HEK293 (cell line): ENCODE data around the gene HHAT.

Source experiments
- GLIS1 ChIP-seq: fragments of 450-650 bp; formaldehyde crosslinking; IDR thresholded peaks from 2 replicates; pipeline ENCODE4 v1.5.1; 2016; ENCODE audit warnings: missing biosample characterization, missing genetic modification characterization
- HOXC10 ChIP-seq: sonication (generic); formaldehyde crosslinking; IDR thresholded peaks from 2 replicates; pipeline ENCODE4 v1.8.1; 2023; ENCODE audit warnings: mild to moderate bottlenecking, missing genetic modification reagents
- KLF1 ChIP-seq: fragments of 450-650 bp; formaldehyde crosslinking; IDR thresholded peaks from 2 replicates; pipeline ENCODE4 v1.5.1; 2016; ENCODE audit warnings: missing biosample characterization, missing genetic modification characterization
- SETDB1 ChIP-seq: IDR thresholded peaks from one replicate; pipeline ENCODE4 v1.6.1; 2017; ENCODE audit warnings: mild to moderate bottlenecking, low read length, moderate library complexity, mixed read lengths; ENCODE audit not compliant: insufficient read length
- SP7 ChIP-seq: fragments of 450-650 bp; formaldehyde crosslinking; IDR thresholded peaks from 2 replicates; pipeline ENCODE4 v1.5.1; 2016; ENCODE audit warnings: missing biosample characterization, missing genetic modification characterization
- ZBTB17 ChIP-seq: fragments of 450-650 bp; formaldehyde crosslinking; IDR thresholded peaks from 2 replicates; pipeline ENCODE4 v1.5.1; 2016; ENCODE audit warnings: missing biosample characterization, missing genetic modification characterization
- ZFP41 ChIP-seq: fragments of 450-650 bp; formaldehyde crosslinking; IDR thresholded peaks from 2 replicates; pipeline ENCODE4 v1.5.1; 2016; ENCODE audit warnings: missing biosample characterization, missing genetic modification characterization, borderline replicate concordance
- ZNF148 ChIP-seq: fragments of 450-650 bp; formaldehyde crosslinking; IDR thresholded peaks from 2 replicates; pipeline ENCODE4 v1.5.0; 2017; ENCODE audit warnings: missing biosample characterization, missing genetic modification characterization, borderline replicate concordance
- ZNF248 ChIP-seq: fragments of 450-650 bp; formaldehyde crosslinking; IDR thresholded peaks from 2 replicates; pipeline ENCODE4 v1.5.1; 2017; ENCODE audit warnings: missing biosample characterization, missing genetic modification characterization
- ZNF335 ChIP-seq: fragments of 450-650 bp; formaldehyde crosslinking; conservative IDR thresholded peaks from 2 replicates; pipeline ENCODE4 v1.5.1; 2016; ENCODE audit warnings: missing biosample characterization, missing genetic modification characterization
- ZNF529 ChIP-seq: fragments of 450-650 bp; formaldehyde crosslinking; IDR thresholded peaks from 2 replicates; pipeline ENCODE4 v1.5.1; 2017; ENCODE audit warnings: missing genetic modification characterization, missing biosample characterization; ENCODE audit not compliant: insufficient replicate concordance
- ZNF544 ChIP-seq: fragments of 450-650 bp; formaldehyde crosslinking; IDR thresholded peaks from 2 replicates; pipeline ENCODE4 v1.5.0; 2017; ENCODE audit warnings: missing biosample characterization, missing genetic modification characterization
- ZNF555 ChIP-seq: fragments of 450-650 bp; formaldehyde crosslinking; conservative IDR thresholded peaks from 2 replicates; pipeline ENCODE4 v1.5.1; 2017; ENCODE audit warnings: missing biosample characterization, mild to moderate bottlenecking, missing genetic modification characterization, inconsistent platforms
- ZNF561 ChIP-seq: fragments of 450-650 bp; IDR thresholded peaks from 2 replicates; pipeline ENCODE4 v1.5.1; 2018; ENCODE audit warnings: missing biosample characterization, missing genetic modification characterization, borderline replicate concordance
- ZNF571 ChIP-seq: fragments of 450-650 bp; formaldehyde crosslinking; IDR thresholded peaks from 2 replicates; pipeline ENCODE4 v1.5.0; 2017; ENCODE audit warnings: missing biosample characterization, missing genetic modification characterization
- ZNF585B ChIP-seq: fragments of 450-650 bp; formaldehyde crosslinking; IDR thresholded peaks from 2 replicates; pipeline ENCODE4 v1.5.1; 2016; ENCODE audit warnings: missing biosample characterization, missing genetic modification characterization
- ZNF626 ChIP-seq: fragments of 450-650 bp; sonication (Bioruptor Pico); formaldehyde crosslinking; IDR thresholded peaks from 2 replicates; pipeline ENCODE4 v1.5.1; 2018; ENCODE audit warnings: missing biosample characterization, missing genetic modification characterization, inconsistent platforms
- ZNF629 ChIP-seq: fragments of 450-650 bp; formaldehyde crosslinking; IDR thresholded peaks from 2 replicates; pipeline ENCODE4 v1.5.1; 2017; ENCODE audit warnings: missing biosample characterization, missing genetic modification characterization
- ZNF747 ChIP-seq: fragments of 450-650 bp; formaldehyde crosslinking; IDR thresholded peaks from 2 replicates; pipeline ENCODE4 v1.5.1; 2016; ENCODE audit warnings: missing biosample characterization, missing genetic modification characterization
- ZNF777 ChIP-seq: fragments of 450-650 bp; formaldehyde crosslinking; IDR thresholded peaks from 2 replicates; pipeline ENCODE4 v1.5.1; 2017; ENCODE audit warnings: missing biosample characterization, missing genetic modification characterization, borderline replicate concordance
- ZNF837 ChIP-seq: fragments of 450-650 bp; formaldehyde crosslinking; IDR thresholded peaks from 2 replicates; pipeline ENCODE4 v1.5.1; 2016; ENCODE audit warnings: missing biosample characterization, missing genetic modification characterization
- TF ChIP-seq, protein P1 (sequence below): fragments of 450-650 bp; formaldehyde crosslinking; IDR thresholded peaks from 2 replicates; pipeline ENCODE4 v1.5.1; 2016; ENCODE audit warnings: missing biosample characterization, missing genetic modification characterization, borderline replicate concordance
- TF ChIP-seq, protein P2 (sequence below): IDR thresholded peaks from 2 replicates; pipeline ENCODE4 v1.6.1; 2011; ENCODE audit warnings: mild to moderate bottlenecking, low read depth, low read length, borderline replicate concordance
- TF ChIP-seq, protein P3 (sequence below): fragments of 450-650 bp; formaldehyde crosslinking; IDR thresholded peaks from 2 replicates; pipeline ENCODE4 v1.5.1; 2016; ENCODE audit warnings: missing biosample characterization, missing genetic modification characterization
- TF ChIP-seq, protein P4 (sequence below): fragments of 450-650 bp; formaldehyde crosslinking; IDR thresholded peaks from 2 replicates; pipeline ENCODE4 v1.5.1; 2016; ENCODE audit warnings: missing biosample characterization, missing genetic modification characterization

HHAT gene

GRCh38 chr1:210464519-210465039 lies 135.9 kb downstream of the HHAT start (continued):
- peak; percentile 91 for TF ChIP-seq ZBTB17 (tag by site-specific recombination)
- no peak for TF ChIP-seq HOXC10 (CRISPR knock-in tag)
- no peak for TF ChIP-seq ZNF561 (tag by site-specific recombination)
- TF ChIP-seq ZNF544 (tag by site-specific recombination) = no peak
- peak; percentile 83 for TF ChIP-seq ZNF629 (tag by site-specific recombination)
- TF ChIP-seq ZNF626 (tag by site-specific recombination) = no peak
- TF ChIP-seq, protein P1, sequence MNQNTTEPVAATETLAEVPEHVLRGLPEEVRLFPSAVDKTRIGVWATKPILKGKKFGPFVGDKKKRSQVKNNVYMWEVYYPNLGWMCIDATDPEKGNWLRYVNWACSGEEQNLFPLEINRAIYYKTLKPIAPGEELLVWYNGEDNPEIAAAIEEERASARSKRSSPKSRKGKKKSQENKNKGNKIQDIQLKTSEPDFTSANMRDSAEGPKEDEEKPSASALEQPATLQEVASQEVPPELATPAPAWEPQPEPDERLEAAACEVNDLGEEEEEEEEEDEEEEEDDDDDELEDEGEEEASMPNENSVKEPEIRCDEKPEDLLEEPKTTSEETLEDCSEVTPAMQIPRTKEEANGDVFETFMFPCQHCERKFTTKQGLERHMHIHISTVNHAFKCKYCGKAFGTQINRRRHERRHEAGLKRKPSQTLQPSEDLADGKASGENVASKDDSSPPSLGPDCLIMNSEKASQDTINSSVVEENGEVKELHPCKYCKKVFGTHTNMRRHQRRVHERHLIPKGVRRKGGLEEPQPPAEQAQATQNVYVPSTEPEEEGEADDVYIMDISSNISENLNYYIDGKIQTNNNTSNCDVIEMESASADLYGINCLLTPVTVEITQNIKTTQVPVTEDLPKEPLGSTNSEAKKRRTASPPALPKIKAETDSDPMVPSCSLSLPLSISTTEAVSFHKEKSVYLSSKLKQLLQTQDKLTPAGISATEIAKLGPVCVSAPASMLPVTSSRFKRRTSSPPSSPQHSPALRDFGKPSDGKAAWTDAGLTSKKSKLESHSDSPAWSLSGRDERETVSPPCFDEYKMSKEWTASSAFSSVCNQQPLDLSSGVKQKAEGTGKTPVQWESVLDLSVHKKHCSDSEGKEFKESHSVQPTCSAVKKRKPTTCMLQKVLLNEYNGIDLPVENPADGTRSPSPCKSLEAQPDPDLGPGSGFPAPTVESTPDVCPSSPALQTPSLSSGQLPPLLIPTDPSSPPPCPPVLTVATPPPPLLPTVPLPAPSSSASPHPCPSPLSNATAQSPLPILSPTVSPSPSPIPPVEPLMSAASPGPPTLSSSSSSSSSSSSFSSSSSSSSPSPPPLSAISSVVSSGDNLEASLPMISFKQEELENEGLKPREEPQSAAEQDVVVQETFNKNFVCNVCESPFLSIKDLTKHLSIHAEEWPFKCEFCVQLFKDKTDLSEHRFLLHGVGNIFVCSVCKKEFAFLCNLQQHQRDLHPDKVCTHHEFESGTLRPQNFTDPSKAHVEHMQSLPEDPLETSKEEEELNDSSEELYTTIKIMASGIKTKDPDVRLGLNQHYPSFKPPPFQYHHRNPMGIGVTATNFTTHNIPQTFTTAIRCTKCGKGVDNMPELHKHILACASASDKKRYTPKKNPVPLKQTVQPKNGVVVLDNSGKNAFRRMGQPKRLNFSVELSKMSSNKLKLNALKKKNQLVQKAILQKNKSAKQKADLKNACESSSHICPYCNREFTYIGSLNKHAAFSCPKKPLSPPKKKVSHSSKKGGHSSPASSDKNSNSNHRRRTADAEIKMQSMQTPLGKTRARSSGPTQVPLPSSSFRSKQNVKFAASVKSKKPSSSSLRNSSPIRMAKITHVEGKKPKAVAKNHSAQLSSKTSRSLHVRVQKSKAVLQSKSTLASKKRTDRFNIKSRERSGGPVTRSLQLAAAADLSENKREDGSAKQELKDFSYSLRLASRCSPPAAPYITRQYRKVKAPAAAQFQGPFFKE (tag by site-specific recombination) = no peak
- no peak for TF ChIP-seq ZFP41
- no peak for TF ChIP-seq ZNF585B (tag by site-specific recombination)
- peak; percentile 36; the same call in 1 of the 2 replicates for TF ChIP-seq GLIS1 (tag by site-specific recombination)
- TF ChIP-seq ZNF148 (tag by site-specific recombination) = no peak
- TF ChIP-seq ZNF837 = no peak
- no peak for TF ChIP-seq ZNF248 (tag by site-specific recombination)
- TF ChIP-seq SETDB1 = no peak
- TF ChIP-seq, protein P2, sequence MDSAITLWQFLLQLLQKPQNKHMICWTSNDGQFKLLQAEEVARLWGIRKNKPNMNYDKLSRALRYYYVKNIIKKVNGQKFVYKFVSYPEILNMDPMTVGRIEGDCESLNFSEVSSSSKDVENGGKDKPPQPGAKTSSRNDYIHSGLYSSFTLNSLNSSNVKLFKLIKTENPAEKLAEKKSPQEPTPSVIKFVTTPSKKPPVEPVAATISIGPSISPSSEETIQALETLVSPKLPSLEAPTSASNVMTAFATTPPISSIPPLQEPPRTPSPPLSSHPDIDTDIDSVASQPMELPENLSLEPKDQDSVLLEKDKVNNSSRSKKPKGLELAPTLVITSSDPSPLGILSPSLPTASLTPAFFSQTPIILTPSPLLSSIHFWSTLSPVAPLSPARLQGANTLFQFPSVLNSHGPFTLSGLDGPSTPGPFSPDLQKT = no peak
- no peak for TF ChIP-seq KLF1 (tag by site-specific recombination)
- peak; percentile 87 for TF ChIP-seq ZNF335
- no peak for TF ChIP-seq ZNF555 (tag by site-specific recombination)
- peak; percentile 85 for TF ChIP-seq SP7 (tag by site-specific recombination)
- no peak for TF ChIP-seq ZNF747 (tag by site-specific recombination)
- TF ChIP-seq ZNF571 = no peak
- TF ChIP-seq, protein P3, sequence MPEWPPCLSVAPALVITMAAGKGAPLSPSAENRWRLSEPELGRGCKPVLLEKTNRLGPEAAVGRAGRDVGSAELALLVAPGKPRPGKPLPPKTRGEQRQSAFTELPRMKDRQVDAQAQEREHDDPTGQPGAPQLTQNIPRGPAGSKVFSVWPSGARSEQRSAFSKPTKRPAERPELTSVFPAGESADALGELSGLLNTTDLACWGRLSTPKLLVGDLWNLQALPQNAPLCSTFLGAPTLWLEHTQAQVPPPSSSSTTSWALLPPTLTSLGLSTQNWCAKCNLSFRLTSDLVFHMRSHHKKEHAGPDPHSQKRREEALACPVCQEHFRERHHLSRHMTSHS (tag by site-specific recombination) = no peak
- no peak for TF ChIP-seq ZNF529 (tag by site-specific recombination)
- TF ChIP-seq ZNF777 = no peak
- TF ChIP-seq, protein P4, sequence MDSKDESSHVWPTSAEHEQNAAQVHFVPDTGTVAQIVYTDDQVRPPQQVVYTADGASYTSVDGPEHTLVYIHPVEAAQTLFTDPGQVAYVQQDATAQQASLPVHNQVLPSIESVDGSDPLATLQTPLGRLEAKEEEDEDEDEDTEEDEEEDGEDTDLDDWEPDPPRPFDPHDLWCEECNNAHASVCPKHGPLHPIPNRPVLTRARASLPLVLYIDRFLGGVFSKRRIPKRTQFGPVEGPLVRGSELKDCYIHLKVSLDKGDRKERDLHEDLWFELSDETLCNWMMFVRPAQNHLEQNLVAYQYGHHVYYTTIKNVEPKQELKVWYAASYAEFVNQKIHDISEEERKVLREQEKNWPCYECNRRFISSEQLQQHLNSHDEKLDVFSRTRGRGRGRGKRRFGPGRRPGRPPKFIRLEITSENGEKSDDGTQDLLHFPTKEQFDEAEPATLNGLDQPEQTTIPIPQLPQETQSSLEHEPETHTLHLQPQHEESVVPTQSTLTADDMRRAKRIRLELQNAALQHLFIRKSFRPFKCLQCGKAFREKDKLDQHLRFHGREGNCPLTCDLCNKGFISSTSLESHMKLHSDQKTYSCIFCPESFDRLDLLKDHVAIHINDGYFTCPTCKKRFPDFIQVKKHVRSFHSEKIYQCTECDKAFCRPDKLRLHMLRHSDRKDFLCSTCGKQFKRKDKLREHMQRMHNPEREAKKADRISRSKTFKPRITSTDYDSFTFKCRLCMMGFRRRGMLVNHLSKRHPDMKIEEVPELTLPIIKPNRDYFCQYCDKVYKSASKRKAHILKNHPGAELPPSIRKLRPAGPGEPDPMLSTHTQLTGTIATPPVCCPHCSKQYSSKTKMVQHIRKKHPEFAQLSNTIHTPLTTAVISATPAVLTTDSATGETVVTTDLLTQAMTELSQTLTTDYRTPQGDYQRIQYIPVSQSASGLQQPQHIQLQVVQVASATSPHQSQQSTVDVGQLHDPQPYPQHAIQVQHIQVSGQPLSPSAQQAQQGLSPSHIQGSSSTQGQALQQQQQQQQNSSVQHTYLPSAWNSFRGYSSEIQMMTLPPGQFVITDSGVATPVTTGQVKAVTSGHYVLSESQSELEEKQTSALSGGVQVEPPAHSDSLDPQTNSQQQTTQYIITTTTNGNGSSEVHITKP (tag by site-specific recombination) = peak; percentile 67
